Activated naive CD4-positive, alpha-beta T cell treated with anti-CD3 and anti-CD28 coated beads, Interleukin-2, amount 10 ng/mL, durations not matched to agents 7 days and 5 days (primary cell): Measurements from ENCODE around the gene MGLL.

Source experiments
- CTCF ChIA-PET: fragments of 350-600 bp; sonication (Branson Sonifier 250); formaldehyde crosslinking; loops from one replicate; lab custom pipeline; 2021; ENCODE audit warnings: antibody characterized with exemption; lab: Charles Lee
- DNase-seq: peaks from one replicate; pipeline ENCODE4 v3.0.0-alpha.2; 2020
- H3K27ac Mint-ChIP-seq: one replicate; pipeline ENCODE4 v1.8.0; 2021; ENCODE audit warnings: mild to moderate bottlenecking, moderate library complexity, mixed read lengths
- H3K27me3 Mint-ChIP-seq: one replicate; pipeline ENCODE4 v1.8.0; 2021; ENCODE audit warnings: mild to moderate bottlenecking, mixed read lengths
- H3K36me3 Mint-ChIP-seq: one replicate; pipeline ENCODE4 v1.8.0; 2021; ENCODE audit warnings: mixed read lengths
- H3K4me1 Mint-ChIP-seq: one replicate; pipeline ENCODE4 v1.8.0; 2021; ENCODE audit warnings: mixed read lengths
- H3K4me3 Mint-ChIP-seq: one replicate; pipeline ENCODE4 v1.8.0; 2021; ENCODE audit warnings: mild to moderate bottlenecking, moderate library complexity, mixed read lengths
- H3K9me3 Mint-ChIP-seq: one replicate; pipeline ENCODE4 v1.8.0; 2021; ENCODE audit warnings: mixed read lengths

MGLL gene

GRCh38 chr3:127743351-127744252 lies 78.7 kb downstream of the MGLL start:
- CTCF ChIA-PET = no interaction called here
- no peaks in the 10 kb centered on the region for H3K4me1 Mint-ChIP-seq
- H3K27ac Mint-ChIP-seq = no peak overlapping the region
- H3K27me3 Mint-ChIP-seq = peaks cover 20% of the 10 kb centered on the region
- no peaks in the 10 kb centered on the region for H3K9me3 Mint-ChIP-seq
- H3K4me3 Mint-ChIP-seq = no peak overlapping the region
- DNase-seq = no peak
- H3K36me3 Mint-ChIP-seq = no peaks in the 10 kb centered on the region

- no peaks in the 10 kb centered on the region for H3K36me3 Mint-ChIP-seq
- no peak for DNase-seq
- peaks cover 5% of the 10 kb centered on the region for H3K4me1 Mint-ChIP-seq
- H3K27me3 Mint-ChIP-seq = peaks cover 20% of the 10 kb centered on the region
- H3K27ac Mint-ChIP-seq = no peak overlapping the region
- no peaks in the 10 kb centered on the region for H3K9me3 Mint-ChIP-seq
- no peak overlapping the region for H3K4me3 Mint-ChIP-seq
- CTCF ChIA-PET = no interaction called here
Observed at GRCh38 chr3:127742580-127742979, 79.7 kb downstream of the MGLL start.

GRCh38 chr3:127741690-127742089 lies 80.6 kb downstream of the MGLL start:
- no peaks in the 10 kb centered on the region for H3K36me3 Mint-ChIP-seq
- no peak for DNase-seq
- peaks cover 5% of the 10 kb centered on the region for H3K4me1 Mint-ChIP-seq
- H3K27me3 Mint-ChIP-seq = peaks cover 16% of the 10 kb centered on the region
- CTCF ChIA-PET = no interaction called here
- H3K27ac Mint-ChIP-seq = no peak overlapping the region
- no peaks in the 10 kb centered on the region for H3K9me3 Mint-ChIP-seq
- no peak overlapping the region for H3K4me3 Mint-ChIP-seq

GRCh38 chr3:127741246-127741645 lies 81.1 kb downstream of the MGLL start:
- no peaks in the 10 kb centered on the region for H3K9me3 Mint-ChIP-seq
- H3K36me3 Mint-ChIP-seq = no peaks in the 10 kb centered on the region
- H3K4me3 Mint-ChIP-seq = no peak overlapping the region
- no peak for DNase-seq
- CTCF ChIA-PET = no interaction called here
- peaks cover 5% of the 10 kb centered on the region for H3K4me1 Mint-ChIP-seq
- H3K27ac Mint-ChIP-seq = no peak overlapping the region
- peaks cover 16% of the 10 kb centered on the region for H3K27me3 Mint-ChIP-seq

- no peak overlapping the region for H3K27ac Mint-ChIP-seq
- H3K36me3 Mint-ChIP-seq = no peaks in the 10 kb centered on the region
- peaks cover 5% of the 10 kb centered on the region for H3K4me1 Mint-ChIP-seq
- no peak for DNase-seq
- CTCF ChIA-PET = no interaction called here
- peaks cover 22% of the 10 kb centered on the region for H3K27me3 Mint-ChIP-seq
- no peaks in the 10 kb centered on the region for H3K9me3 Mint-ChIP-seq
- H3K4me3 Mint-ChIP-seq = no peak overlapping the region
Observed at GRCh38 chr3:127740136-127740915, 82.0 kb downstream of the MGLL start.

GRCh38 chr3:127739347-127740135 lies 82.8 kb downstream of the MGLL start:
- DNase-seq = no peak
- Mint-ChIP-seq H3K27ac (no peak overlapping the region), H3K9me3 (no peaks in the 10 kb centered on the region), H3K27me3 (peaks cover 27% of the 10 kb centered on the region), H3K36me3 (no peaks in the 10 kb centered on the region), H3K4me3 (no peak overlapping the region), H3K4me1 (peaks cover 5% of the 10 kb centered on the region)
- CTCF ChIA-PET = no interaction called here

- DNase-seq = no peak
- peaks cover 5% of the 10 kb centered on the region for H3K4me1 Mint-ChIP-seq
- no peak overlapping the region for H3K4me3 Mint-ChIP-seq
- CTCF ChIA-PET = interaction anchor here (0.7 kb wide), 1 partner anchor 1302 kb away, joined by 3 read pairs; no protein-coding TSS in a partner anchor
- no peaks in the 10 kb centered on the region for H3K36me3 Mint-ChIP-seq
- peaks cover 31% of the 10 kb centered on the region for H3K27me3 Mint-ChIP-seq
- H3K27ac Mint-ChIP-seq = no peak overlapping the region
- no peaks in the 10 kb centered on the region for H3K9me3 Mint-ChIP-seq
Observed at GRCh38 chr3:127738192-127738840, 84.0 kb downstream of the MGLL start.

- no peak overlapping the region for H3K27ac Mint-ChIP-seq
- H3K27me3 Mint-ChIP-seq = peaks cover 38% of the 10 kb centered on the region
- no peak for DNase-seq
- peaks cover 5% of the 10 kb centered on the region for H3K4me1 Mint-ChIP-seq
- H3K36me3 Mint-ChIP-seq = no peaks in the 10 kb centered on the region
- no peaks in the 10 kb centered on the region for H3K9me3 Mint-ChIP-seq
- H3K4me3 Mint-ChIP-seq = no peak overlapping the region
- CTCF ChIA-PET = no interaction called here
Observed at GRCh38 chr3:127736801-127737539, 85.3 kb downstream of the MGLL start.

GRCh38 chr3:127735767-127736693 lies 86.3 kb downstream of the MGLL start:
- Mint-ChIP-seq H3K9me3 (no peaks in the 10 kb centered on the region), H3K36me3 (no peaks in the 10 kb centered on the region), H3K27me3 (peaks cover 33% of the 10 kb centered on the region), H3K27ac (no peak overlapping the region), H3K4me3 (no peak overlapping the region), H3K4me1 (peaks cover 5% of the 10 kb centered on the region)
- no peak for DNase-seq
- CTCF ChIA-PET = no interaction called here

GRCh38 chr3:127734754-127735473 lies 87.4 kb downstream of the MGLL start:
- Mint-ChIP-seq H3K27ac (no peak overlapping the region), H3K27me3 (peaks cover 37% of the 10 kb centered on the region), H3K9me3 (no peaks in the 10 kb centered on the region), H3K36me3 (no peaks in the 10 kb centered on the region), H3K4me1 (peaks cover 5% of the 10 kb centered on the region), H3K4me3 (no peak overlapping the region)
- CTCF ChIA-PET = no interaction called here
- DNase-seq = no peak

GRCh38 chr3:127734181-127734720 lies 88.1 kb downstream of the MGLL start:
- CTCF ChIA-PET = no interaction called here
- Mint-ChIP-seq H3K27me3 (peaks cover 37% of the 10 kb centered on the region), H3K4me3 (no peak overlapping the region), H3K36me3 (no peaks in the 10 kb centered on the region), H3K27ac (no peak overlapping the region), H3K4me1 (peaks cover 5% of the 10 kb centered on the region), H3K9me3 (no peaks in the 10 kb centered on the region)
- DNase-seq = no peak

GRCh38 chr3:127733781-127734180 lies 88.5 kb downstream of the MGLL start:
- no peak overlapping the region for H3K27ac Mint-ChIP-seq
- no peak for DNase-seq
- no peaks in the 10 kb centered on the region for H3K36me3 Mint-ChIP-seq
- H3K4me3 Mint-ChIP-seq = no peak overlapping the region
- no peaks in the 10 kb centered on the region for H3K9me3 Mint-ChIP-seq
- H3K4me1 Mint-ChIP-seq = peaks cover 5% of the 10 kb centered on the region
- H3K27me3 Mint-ChIP-seq = peaks cover 37% of the 10 kb centered on the region
- CTCF ChIA-PET = no interaction called here
